B cell (primary cell): Measurements from ENCODE around the gene HOXB7. TPM values are rescaled to one million over a fixed set of nuclear protein-coding genes. Genes with fewer than 3 reads are reported as not detected.

Experiments
- ATAC-seq: fragments of 200-7000 bp; cut with Tn5 transposase; one replicate; pipeline ENCODE4 v1.10.0; 2021; ENCODE audit warnings: low read depth, mild to moderate bottlenecking, moderate number of reproducible peaks, moderate library complexity
- CTCF ChIA-PET: fragments of 350-600 bp; sonication (Branson Sonifier 250); formaldehyde crosslinking; loops from one replicate; lab custom pipeline; 2021; ENCODE audit warnings: antibody characterized with exemption, inconsistent platforms; lab: Charles Lee
- POLR2A ChIA-PET: fragments of 350-600 bp; sonication (Branson Sonifier 250); formaldehyde crosslinking; loops from one replicate; lab custom pipeline; 2021; ENCODE audit warnings: antibody characterized with exemption; lab: Charles Lee
- DNase-seq: peaks from one replicate; pipeline ENCODE4 v3.0.0; 2013
- H2AFZ ChIP-seq: 2 replicates; pipeline ENCODE4 v1.6.1; 2012; ENCODE audit warnings: mild to moderate bottlenecking, low read depth, low read length; ENCODE audit not compliant: insufficient read depth, poor library complexity, severe bottlenecking
- H3K27ac ChIP-seq, 2 donors: 1 replicate in 1 of 2; 2 replicates in 1 of 2; pipeline ENCODE4 v1.5.1; 2012 to 2013; ENCODE audit warnings: low read length in 2 of 2, mild to moderate bottlenecking in 2 of 2, moderate library complexity in 1 of 2
- H3K27me3 ChIP-seq, 4 experiments: fragments of 200-600 bp in 1 of 4; sonication (generic) in 1 of 4; replicated peaks in 1 of 4; 1 replicate in 2 of 4; 2 replicates in 2 of 4; pipeline versions ENCODE4 v1.6.1 to v1.7.0; 2013 to 2016; ENCODE audit warnings: low read length in 3 of 4, mild to moderate bottlenecking in 2 of 4, mixed read lengths in 1 of 4, moderate library complexity in 1 of 4; ENCODE audit not compliant: insufficient read depth in 4 of 4, control insufficient read depth in 3 of 4; ENCODE audit errors: control extremely low read depth in 1 of 4
- H3K36me3 ChIP-seq, 2 experiments: replicated peaks in 1 of 2; 1 replicate in 1 of 2; 2 replicates in 1 of 2; pipeline versions ENCODE4 v1.6.1 to v1.7.1; 2013; ENCODE audit warnings: low read length in 1 of 2; ENCODE audit not compliant: insufficient read depth in 2 of 2, control insufficient read depth in 1 of 2; ENCODE audit errors: control extremely low read depth in 1 of 2, extremely low read depth in 1 of 2
- H3K4me1 ChIP-seq, 2 donors: fragments of 200-600 bp in 1 of 2; sonication (generic) in 1 of 2; 1 replicate in 1 of 2; 2 replicates in 1 of 2; pipeline versions ENCODE4 v1.5.1 to v1.6.1; 2013 to 2017; ENCODE audit warnings: low read length in 2 of 2; ENCODE audit not compliant: control insufficient read depth in 2 of 2, insufficient read depth in 2 of 2
- H3K4me2 ChIP-seq: replicated peaks from 2 replicates; pipeline ENCODE3; 2012; ENCODE audit warnings: mild to moderate bottlenecking, low read depth, low read length; ENCODE audit not compliant: poor library complexity, severe bottlenecking
- H3K4me3 ChIP-seq, 5 experiments: fragments of 200-600 bp in 1 of 5; sonication (generic) in 1 of 5; 1 replicate in 3 of 5; 2 replicates in 2 of 5; pipeline versions ENCODE4 v1.5.1 to v1.7.0; 2011 to 2016; ENCODE audit warnings: low read length in 4 of 5, mild to moderate bottlenecking in 4 of 5, low read depth in 2 of 5, control low read depth in 1 of 5, moderate library complexity in 1 of 5; ENCODE audit not compliant: insufficient read depth in 1 of 5; ENCODE audit errors: control extremely low read depth in 1 of 5, extremely low read depth in 1 of 5
- H3K79me2 ChIP-seq: fragments of 200-600 bp; sonication (generic); one replicate; pipeline ENCODE4 v1.6.0; 2016; ENCODE audit warnings: low read length; ENCODE audit not compliant: control insufficient read depth, insufficient read depth
- H3K9ac ChIP-seq: fragments of 200-600 bp; sonication (generic); 2 replicates; pipeline ENCODE4 v1.6.1; 2017; ENCODE audit warnings: mild to moderate bottlenecking, low read length, moderate library complexity
- H3K9me3 ChIP-seq, 3 donors: one replicate each; pipeline versions ENCODE4 v1.6.1 to v1.7.1; 2013; ENCODE audit warnings: low read length in 2 of 3; ENCODE audit not compliant: control insufficient read depth in 2 of 3, insufficient read depth in 1 of 3; ENCODE audit errors: control extremely low read depth in 1 of 3
- H4K20me1 ChIP-seq: 2 replicates; pipeline ENCODE4 v1.6.0; 2012; ENCODE audit warnings: mild to moderate bottlenecking, low read length; ENCODE audit not compliant: insufficient read depth, control insufficient read depth, poor library complexity, severe bottlenecking
- H3K27ac Mint-ChIP-seq: one replicate; pipeline ENCODE4 v1.8.0; 2021; ENCODE audit warnings: mixed read lengths
- H3K27me3 Mint-ChIP-seq: one replicate; pipeline ENCODE4 v1.8.0; 2021; ENCODE audit warnings: mixed read lengths
- H3K4me1 Mint-ChIP-seq: one replicate; pipeline ENCODE4 v1.8.0; 2021; ENCODE audit warnings: mixed read lengths
- H3K4me3 Mint-ChIP-seq: one replicate; pipeline ENCODE4 v1.8.0; 2021; ENCODE audit warnings: mixed read lengths
- H3K9me3 Mint-ChIP-seq: one replicate; pipeline ENCODE4 v1.8.0; 2022; ENCODE audit warnings: mixed read lengths; ENCODE audit not compliant: insufficient read depth
- CTCF ChIP-seq: fragments of 200-600 bp; IDR thresholded peaks from one replicate; pipeline ENCODE4 v1.8.0; 2022; ENCODE audit warnings: antibody characterized with exemption, mild to moderate bottlenecking
- EZH2 ChIP-seq: IDR thresholded peaks from 2 replicates; pipeline ENCODE4 v1.6.1; 2012; ENCODE audit warnings: borderline replicate concordance, low read depth, mild to moderate bottlenecking, moderate library complexity, low read length; ENCODE audit not compliant: insufficient read depth, poor library complexity, severe bottlenecking
- WGBS: methylation state at CpG from one replicate; pipeline ENCODE4 v1.1.5; 2013; ENCODE audit warnings: missing lambda C conversion rate; ENCODE audit not compliant: insufficient coverage; 5-methylcytosine and 5-hydroxymethylcytosine counted together
- intact Hi-C: fragments of 100-400 bp; cut with micrococcal nuclease; formaldehyde crosslinking; loops from one replicate; pipeline ENCODE4 v1.10.0; 2022
- polyA plus RNA-seq: library from polyadenylated mRNA; depleted of rRNA; stranded (reverse); fragments of >200 nt; gene quantifications from 2 replicates; pipeline ENCODE4 v1.2.3, GENCODE V29; 2012
- total RNA-seq, 2 donors: library from RNA; stranded (reverse); fragments of 120-200 nt in 1 of 2; gene quantifications; 1 replicate in 1 of 2; 2 replicates in 1 of 2; pipeline versions ENCODE4 v1.2.3 to v1.2.4, GENCODE V29; 2013 to 2022

The HOXB7 gene
- total and polyA plus RNA-seq, 2 donors (not counting 1 experiment from before 2014, with no cell fraction given) = 0.25 to 1.3 TPM

- H3K4me3 ChIP-seq = peak within 1 kb of the TSS; percentile 48 to 77 (median 61)
- no peaks in the 10 kb centered on the region for H3K9me3 Mint-ChIP-seq
- H3K4me1 ChIP-seq = peaks cover 50 to 55% of the 10 kb centered on the region in 2 donors
- peaks cover 49% of the 10 kb centered on the region for H3K4me1 Mint-ChIP-seq
- no peaks in the 10 kb centered on the region for H3K36me3 ChIP-seq
- DNase-seq = peak; percentile 77
- intact Hi-C loops = loop anchor here (2.0 to 5.0 kb wide), 3 partner anchors 15 to 37 kb away; partner anchors contain the start of genes HOXB5 and HOXB7
- peak within 1 kb of the TSS; percentile 73 for H3K9ac ChIP-seq
- ATAC-seq = peak; percentile 72
- POLR2A ChIA-PET = interaction anchor here (0.7 kb wide), 1 partner anchor 1087 kb away, joined by 3 read pairs; no protein-coding TSS in a partner anchor
- H2AFZ ChIP-seq = peak within 1 kb of the TSS; percentile 92
- H3K27me3 Mint-ChIP-seq = peaks cover 48% of the 10 kb centered on the region
- peaks cover 0 to 30% (median 0%) of the 10 kb centered on the region in 3 donors for H3K9me3 ChIP-seq
- no peaks in the 10 kb centered on the region for H3K79me2 ChIP-seq
- peaks cover 0 to 64% (median 47%) of the 10 kb centered on the region in 4 experiments for H3K27me3 ChIP-seq
- TF ChIP-seq EZH2 = no peak
- TF ChIP-seq CTCF = no peak
- CTCF ChIA-PET = interaction anchor here (1.3 to 1.6 kb wide), 4 partner anchors 15 to 270 kb away, joined by 3 to 4 read pairs (median 4); partner anchors contain the start of gene HOXB5
- H3K27ac ChIP-seq = no peak within 1 kb of the TSS
- peak within 1 kb of the TSS; percentile 88 for H3K4me3 Mint-ChIP-seq
- 0% methylated on average over 39 of the region's 58 CpGs for WGBS
- no peaks in the 10 kb centered on the region for H4K20me1 ChIP-seq
- peak within 1 kb of the TSS; percentile 80 for H3K27ac Mint-ChIP-seq
- H3K4me2 ChIP-seq = peak within 1 kb of the TSS; percentile 96
These were observed 32.7 kb downstream of the HOXB7 start, which contains the start of gene HOXB4 for GRCh38 chr17:48577946-48578615. Gene HOXB4, minus strand, starts transcription at chr17:48578350. Its CDS starts 31 bp downstream, at chr17:48578319.
